HepG2 (cell line): ENCODE measurements around the gene KIF19. TPM values are rescaled to one million over a fixed set of nuclear protein-coding genes. Genes with fewer than 3 reads are reported as not detected.

ENCODE experiments used
- ATAC-seq: fragments of 200-7000 bp; cut with Tn5 transposase; 3 replicates; pipeline ENCODE4 v1.9.1; 2020; ENCODE audit warnings: mild to moderate bottlenecking, moderate library complexity
- BruUV-seq: library from RNA; stranded (reverse); fragments of 400-500 nt; replicated peaks from 2 replicates; lab custom pipeline; 2021; lab: Mats Ljungman, UMichigan
- CTCF ChIA-PET: fragments of 300-600 bp; formaldehyde crosslinking; extraction: SDS; loops from one replicate; lab custom pipeline; 2021; ENCODE audit warnings: low total read pairs, inconsistent platforms, low intra/inter-chr PET ratio; lab: Yijun Ruan, JAX
- POLR2A ChIA-PET: fragments of 350-600 bp; sonication (Branson Sonifier 250); formaldehyde crosslinking; loops from one replicate; lab custom pipeline; 2020; ENCODE audit warnings: antibody characterized with exemption, inconsistent platforms; lab: Yijun Ruan, JAX
- DNase-seq: peaks from one replicate; pipeline ENCODE4 v3.0.0-alpha.2; 2015; ENCODE audit warnings: low spot score
- FAIRE-seq: peaks from 3 replicates; lab custom pipeline; 2011; peaks lifted over from hg19 to GRCh38; lab: Jason Lieb, UNC
- H2AFZ ChIP-seq: one replicate; pipeline ENCODE4 v1.6.1; 2011; ENCODE audit warnings: low read length, inconsistent platforms
- H3K27ac ChIP-seq: fragments of 300-600 bp; 3 replicates; pipeline ENCODE4 v1.8.0; 2011; ENCODE audit warnings: mixed run types, mild to moderate bottlenecking, mixed read lengths, low read length, inconsistent platforms; ENCODE audit not compliant: insufficient read depth; ENCODE audit errors: extremely low read length
- H3K27me3 ChIP-seq, 2 experiments: fragments of 200-600 bp in 1 of 2; 2 replicates in 1 of 2; 3 replicates in 1 of 2; pipeline versions ENCODE4 v1.6.0 to v1.8.0; 2011; ENCODE audit warnings: low read length in 2 of 2, mild to moderate bottlenecking in 2 of 2, moderate library complexity in 2 of 2, inconsistent platforms in 1 of 2; ENCODE audit not compliant: insufficient read depth in 2 of 2, control insufficient read depth in 1 of 2
- H3K36me3 ChIP-seq, 2 experiments: fragments of 200-600 bp in 1 of 2; replicated peaks in 1 of 2; 2 replicates in 1 of 2; 3 replicates in 1 of 2; pipeline versions ENCODE4 v1.5.1 to v1.8.0; 2011; ENCODE audit warnings: low read length in 2 of 2, inconsistent platforms in 1 of 2; ENCODE audit not compliant: insufficient read depth in 2 of 2, control insufficient read depth in 1 of 2
- H3K4me1 ChIP-seq: 2 replicates; pipeline ENCODE4 v1.5.1; 2012; ENCODE audit warnings: low read length, inconsistent platforms; ENCODE audit not compliant: insufficient read depth
- H3K4me2 ChIP-seq: 2 replicates; pipeline ENCODE4 v1.6.0; 2011; ENCODE audit warnings: low read depth, low read length, inconsistent platforms
- H3K4me3 ChIP-seq, 3 experiments: fragments of 200-600 bp in 1 of 3; sonication (generic), shearing (Covaris generic) in 1 of 3; replicated peaks in 1 of 3; 2 replicates each; pipeline ENCODE4 v1.5.1; 2011 to 2016; ENCODE audit warnings: low read length in 3 of 3, inconsistent platforms in 2 of 3, low read depth in 2 of 3, mild to moderate bottlenecking in 2 of 3, control low read depth in 1 of 3, mixed read lengths in 1 of 3; ENCODE audit not compliant: insufficient read depth in 1 of 3
- H3K79me2 ChIP-seq: one replicate; pipeline ENCODE4 v1.6.1; 2011; ENCODE audit warnings: low read length, inconsistent platforms; ENCODE audit not compliant: insufficient read depth
- H3K9ac ChIP-seq: 2 replicates; pipeline ENCODE4 v1.6.0; 2011; ENCODE audit warnings: mild to moderate bottlenecking, low read depth, low read length, inconsistent platforms; ENCODE audit not compliant: insufficient read depth
- H3K9me3 ChIP-seq: 2 replicates; pipeline ENCODE4 v1.5.1; 2012; ENCODE audit warnings: mild to moderate bottlenecking, low read length
- H4K20me1 ChIP-seq: 2 replicates; pipeline ENCODE4 v1.6.0; 2011; ENCODE audit warnings: inconsistent platforms, mild to moderate bottlenecking, low read length, moderate library complexity; ENCODE audit not compliant: insufficient read depth
- BCL3 ChIP-seq: sonication (generic); formaldehyde crosslinking; IDR thresholded peaks from 2 replicates; pipeline ENCODE4 v1.5.1; 2020; ENCODE audit warnings: mild to moderate bottlenecking, missing genetic modification reagents, moderate library complexity
- CAMTA2 ChIP-seq: sonication (generic); formaldehyde crosslinking; IDR thresholded peaks from 2 replicates; pipeline ENCODE4 v1.4.0; 2020; ENCODE audit warnings: mild to moderate bottlenecking, missing genetic modification reagents, borderline replicate concordance
- EZH2 ChIP-seq: conservative IDR thresholded peaks from 2 replicates; pipeline ENCODE4 v1.6.1; 2012; ENCODE audit warnings: mild to moderate bottlenecking, low read depth, low read length, moderate library complexity
- KDM2A ChIP-seq: sonication (generic); formaldehyde crosslinking; IDR thresholded peaks from 2 replicates; pipeline ENCODE4 v1.4.0; 2020; ENCODE audit warnings: low read depth, missing genetic modification reagents, borderline replicate concordance
- NR1H2 ChIP-seq: sonication (generic); formaldehyde crosslinking; IDR thresholded peaks from 2 replicates; pipeline ENCODE4 v1.8.1; 2022; ENCODE audit warnings: low read depth, missing genetic modification reagents, borderline replicate concordance
- RAD21 ChIP-seq: fragments of 450-650 bp; formaldehyde crosslinking; IDR thresholded peaks from 2 replicates; pipeline ENCODE4 v1.5.0; 2020; ENCODE audit warnings: mild to moderate bottlenecking
- REPIN1 ChIP-seq: sonication (generic); formaldehyde crosslinking; IDR thresholded peaks from 2 replicates; pipeline ENCODE4 v1.8.0; 2022; ENCODE audit warnings: missing genetic modification reagents, low read depth, mild to moderate bottlenecking, borderline replicate concordance
- RFXANK ChIP-seq: IDR thresholded peaks from 2 replicates; pipeline ENCODE4 v1.6.1; 2016
- RNF2 ChIP-seq: fragments of 450-650 bp; conservative IDR thresholded peaks from 2 replicates; pipeline ENCODE4 v1.6.1; 2016; ENCODE audit warnings: low read depth
- SMAD9 ChIP-seq: sonication (generic); formaldehyde crosslinking; IDR thresholded peaks from 2 replicates; pipeline ENCODE4 v1.5.1; 2020; ENCODE audit warnings: mild to moderate bottlenecking, missing genetic modification reagents
- SYNCRIP ChIP-seq: fragments of 200-400 bp; formaldehyde crosslinking; IDR thresholded peaks from 2 replicates; pipeline ENCODE4 v1.6.1; 2018; ENCODE audit warnings: mild to moderate bottlenecking, low read depth, low read length; ENCODE audit not compliant: insufficient read depth
- TBX3 ChIP-seq: fragments of 450-650 bp; IDR thresholded peaks from 2 replicates; pipeline ENCODE4 v1.6.1; 2017; ENCODE audit warnings: antibody characterized with exemption, mild to moderate bottlenecking, inconsistent platforms, borderline replicate concordance
- ZNF232 ChIP-seq: sonication (generic); formaldehyde crosslinking; IDR thresholded peaks from 2 replicates; pipeline ENCODE4 v1.4.0; 2020; ENCODE audit warnings: missing genetic modification reagents, borderline replicate concordance
- WGBS: methylation state at CpG from one replicate; pipeline ENCODE4 v1.1.6; 2017; ENCODE audit warnings: low lambda C conversion rate; 5-methylcytosine and 5-hydroxymethylcytosine counted together
- in situ Hi-C: cut with HindIII; loops from 2 replicates; pipeline ENCODE4 v1.10.0; 2017; ENCODE audit warnings: low pct_unique_long_range_greater_than_20kb; ENCODE audit not compliant: extremely low pct_ligation_motif_present
- intact Hi-C: fragments of 100-400 bp; cut with micrococcal nuclease; formaldehyde crosslinking; loops from one replicate; pipeline ENCODE4 v1.10.0; 2022; ENCODE audit not compliant: unreplicated experiment
- polyA plus RNA-seq, 8 experiments: library from polyadenylated mRNA; depleted of rRNA in 3 of 8; stranded (reverse) in 7 of 8; unstranded in 1 of 8; fragments of >200 nt; fragmentation: Illumina TruSeq in 4 of 8; extraction: Trizol in 4 of 8; gene quantifications; 2 replicates each; pipeline versions ENCODE4 v1.2.1 to v1.2.3, GENCODE V29; 2011 to 2016; ENCODE audit warnings: low read depth in 4 of 8, missing spikeins in 1 of 8, mixed read lengths in 1 of 8; ENCODE audit not compliant: insufficient read depth in 1 of 8
- total RNA-seq, 5 experiments: library from RNA; depleted of rRNA; stranded (reverse); fragments of >200 nt; fragmentation: Illumina TruSeq; extraction: Trizol; gene quantifications; 2 replicates each; pipeline ENCODE4 v1.2.3, GENCODE V29; 2016; ENCODE audit warnings: low read depth in 1 of 5
- TF ChIP-seq, protein P1 (sequence below): sonication (generic); formaldehyde crosslinking; IDR thresholded peaks from 2 replicates; pipeline ENCODE4 v1.4.0; 2020; ENCODE audit warnings: missing genetic modification reagents

KIF19 gene
- total and polyA plus RNA-seq, 2 of the 13 experiments (the other 11 are each of a cell fraction or from before 2014, with no cell fraction given): not detected

DNA sequence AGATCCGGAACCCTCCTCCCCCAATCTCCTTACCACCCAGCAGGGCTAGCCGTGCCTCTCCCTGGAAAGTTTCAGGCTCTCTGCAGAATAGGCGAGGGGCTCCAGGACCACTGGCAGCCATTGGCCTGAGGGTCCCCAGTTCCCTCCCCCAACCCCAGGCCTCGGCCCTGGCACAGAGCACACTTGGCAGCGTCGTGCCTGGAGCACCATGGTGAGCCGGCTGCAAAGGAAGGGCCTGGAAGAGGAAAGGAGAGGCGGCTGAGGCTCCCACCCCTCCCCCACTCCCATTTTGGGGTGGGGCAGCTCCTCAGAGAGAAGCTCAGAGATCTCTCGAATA lies 36.0 kb downstream of the KIF19 start:
- Histone ChIP-seq H3K9ac (no peak overlapping the region), H3K9me3 (no peaks in the 10 kb centered on the region), H3K36me3 (no peaks in the 10 kb centered on the region), H3K27ac (no peak overlapping the region), H3K4me1 (no peaks in the 10 kb centered on the region), H3K27me3 (peaks cover 4 to 66% of the 10 kb centered on the region in 2 experiments; a peak in 4 of 5 replicates), H2AFZ (no peak overlapping the region), H3K79me2 (no peaks in the 10 kb centered on the region), H4K20me1 (no peaks in the 10 kb centered on the region), H3K4me3 (no peak overlapping the region), H3K4me2 (no peak overlapping the region)
- in situ Hi-C loops: no loop called here
- no TSS peak for BruUV-seq
- FAIRE-seq (no peak), DNase-seq (no peak), ATAC-seq (no peak)
- intact Hi-C loops: no loop called here
- POLR2A ChIA-PET: no interaction called here
- TF ChIP-seq, protein P1, sequence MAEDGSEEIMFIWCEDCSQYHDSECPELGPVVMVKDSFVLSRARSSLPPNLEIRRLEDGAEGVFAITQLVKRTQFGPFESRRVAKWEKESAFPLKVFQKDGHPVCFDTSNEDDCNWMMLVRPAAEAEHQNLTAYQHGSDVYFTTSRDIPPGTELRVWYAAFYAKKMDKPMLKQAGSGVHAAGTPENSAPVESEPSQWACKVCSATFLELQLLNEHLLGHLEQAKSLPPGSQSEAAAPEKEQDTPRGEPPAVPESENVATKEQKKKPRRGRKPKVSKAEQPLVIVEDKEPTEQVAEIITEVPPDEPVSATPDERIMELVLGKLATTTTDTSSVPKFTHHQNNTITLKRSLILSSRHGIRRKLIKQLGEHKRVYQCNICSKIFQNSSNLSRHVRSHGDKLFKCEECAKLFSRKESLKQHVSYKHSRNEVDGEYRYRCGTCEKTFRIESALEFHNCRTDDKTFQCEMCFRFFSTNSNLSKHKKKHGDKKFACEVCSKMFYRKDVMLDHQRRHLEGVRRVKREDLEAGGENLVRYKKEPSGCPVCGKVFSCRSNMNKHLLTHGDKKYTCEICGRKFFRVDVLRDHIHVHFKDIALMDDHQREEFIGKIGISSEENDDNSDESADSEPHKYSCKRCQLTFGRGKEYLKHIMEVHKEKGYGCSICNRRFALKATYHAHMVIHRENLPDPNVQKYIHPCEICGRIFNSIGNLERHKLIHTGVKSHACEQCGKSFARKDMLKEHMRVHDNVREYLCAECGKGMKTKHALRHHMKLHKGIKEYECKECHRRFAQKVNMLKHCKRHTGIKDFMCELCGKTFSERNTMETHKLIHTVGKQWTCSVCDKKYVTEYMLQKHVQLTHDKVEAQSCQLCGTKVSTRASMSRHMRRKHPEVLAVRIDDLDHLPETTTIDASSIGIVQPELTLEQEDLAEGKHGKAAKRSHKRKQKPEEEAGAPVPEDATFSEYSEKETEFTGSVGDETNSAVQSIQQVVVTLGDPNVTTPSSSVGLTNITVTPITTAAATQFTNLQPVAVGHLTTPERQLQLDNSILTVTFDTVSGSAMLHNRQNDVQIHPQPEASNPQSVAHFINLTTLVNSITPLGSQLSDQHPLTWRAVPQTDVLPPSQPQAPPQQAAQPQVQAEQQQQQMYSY (CRISPR knock-in tag): no peak
- TF ChIP-seq, all 625 proteins: peak for 0
- CTCF ChIA-PET: interaction anchor here (2.0 kb wide), 1 partner anchor 61 kb away, joined by 10 read pairs; no protein-coding TSS in a partner anchor
- 5% methylated on average over 9 of the region's 9 CpGs for WGBS

DNA sequence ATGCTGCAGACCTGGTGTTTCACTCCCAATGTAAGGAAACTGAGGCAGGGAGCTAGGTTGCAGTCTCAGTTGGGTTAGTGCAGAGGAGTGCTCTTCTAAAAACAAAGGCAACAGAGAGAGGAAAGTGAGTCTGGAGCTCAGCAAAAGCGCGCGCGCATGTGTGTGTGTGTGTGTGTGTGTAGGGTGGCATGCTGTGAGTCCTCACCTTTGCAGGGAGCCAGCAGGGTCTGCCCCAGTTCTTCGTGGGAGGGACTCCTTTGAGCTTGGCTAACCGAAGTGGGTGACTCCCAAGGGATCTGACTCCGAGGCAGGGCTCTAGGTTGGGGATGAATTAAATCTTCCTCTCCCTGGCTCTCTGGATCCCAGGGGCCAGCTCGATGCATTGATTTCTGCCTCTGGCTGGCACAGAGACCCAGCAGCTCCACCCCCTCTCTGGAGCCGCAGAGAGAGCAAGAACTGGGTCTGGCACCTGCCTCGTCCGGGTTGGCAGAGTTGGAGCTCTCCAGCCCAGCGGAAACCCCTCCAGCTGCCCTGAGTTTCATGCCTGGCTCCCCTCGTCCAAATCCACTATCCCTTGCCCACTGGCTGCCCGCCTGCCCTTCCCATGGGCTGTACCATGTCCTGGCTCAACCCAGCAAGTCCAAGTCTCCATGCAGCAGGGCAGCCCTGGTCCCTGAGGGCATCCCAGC lies 36.9 kb downstream of the KIF19 start:
- POLR2A ChIA-PET: no interaction called here
- no peak overlapping the region for H3K4me2 ChIP-seq
- H3K9me3 ChIP-seq: no peaks in the 10 kb centered on the region
- H3K27me3 ChIP-seq: peaks cover 4 to 57% of the 10 kb centered on the region in 2 experiments; a peak in 4 of 5 replicates
- H3K79me2 ChIP-seq: no peaks in the 10 kb centered on the region
- no peak for DNase-seq
- in situ Hi-C loops (no loop called here), intact Hi-C loops (no loop called here)
- H2AFZ ChIP-seq: no peak overlapping the region
- no peaks in the 10 kb centered on the region for H3K36me3 ChIP-seq
- H3K27ac ChIP-seq: no peak overlapping the region
- H3K4me1 ChIP-seq: no peaks in the 10 kb centered on the region
- no peak overlapping the region for H3K4me3 ChIP-seq
- H3K9ac ChIP-seq: no peak overlapping the region
- no peak for ATAC-seq
- WGBS: 56% methylated on average over 6 of the region's 14 CpGs
- CTCF ChIA-PET: no interaction called here
- no peak for FAIRE-seq
- BruUV-seq: no TSS peak
- H4K20me1 ChIP-seq: no peaks in the 10 kb centered on the region
- TF ChIP-seq KDM2A (CRISPR knock-in tag) (no peak), RFXANK (CRISPR knock-in tag) (no peak), CAMTA2 (CRISPR knock-in tag) (no peak), RAD21 (no peak), ZNF232 (CRISPR knock-in tag) (no peak), EZH2 (no peak), BCL3 (CRISPR knock-in tag) (no peak), RNF2 (no peak), TBX3 (no peak), NR1H2 (CRISPR knock-in tag) (no peak), SYNCRIP (no peak), REPIN1 (CRISPR knock-in tag) (no peak), SMAD9 (no peak)
